GM23338 (cell line): Measurements from ENCODE around the gene CDNF. TPM values are rescaled to one million over a fixed set of nuclear protein-coding genes. Genes with fewer than 3 reads are reported as not detected.

Source experiments
- ATAC-seq: fragments of 200-7000 bp; cut with Tn5 transposase; 3 replicates; pipeline ENCODE4 v1.9.1; 2020
- DNase-seq: peaks from one replicate; pipeline ENCODE4 v3.0.0-alpha.2; 2015; ENCODE audit warnings: low spot score
- H2AFZ ChIP-seq: fragments of 200-600 bp; sonication (generic); 2 replicates; pipeline ENCODE4 v1.8.0; 2016; ENCODE audit warnings: antibody characterized with exemption, mild to moderate bottlenecking, moderate library complexity
- H3F3A ChIP-seq: fragments of 200-600 bp; sonication (generic); replicated peaks from 2 replicates; pipeline ENCODE4 v1.8.0; 2017; ENCODE audit warnings: antibody characterized with exemption, mixed run types, low read depth
- H3K27ac ChIP-seq: fragments of 200-600 bp; sonication (generic); 2 replicates; pipeline ENCODE4 v1.6.1; 2016; ENCODE audit warnings: low read depth
- H3K27me3 ChIP-seq: fragments of 200-600 bp; sonication (generic); 2 replicates; pipeline ENCODE4 v1.8.0; 2016; ENCODE audit warnings: mild to moderate bottlenecking, mixed run types, moderate library complexity; ENCODE audit not compliant: insufficient read depth
- H3K36me3 ChIP-seq: fragments of 200-600 bp; sonication (generic); 2 replicates; pipeline ENCODE4 v1.8.0; 2016; ENCODE audit warnings: mild to moderate bottlenecking; ENCODE audit not compliant: insufficient read depth
- H3K4me1 ChIP-seq: fragments of 200-600 bp; sonication (generic); 2 replicates; pipeline ENCODE4 v1.8.0; 2016; ENCODE audit warnings: mild to moderate bottlenecking, moderate library complexity; ENCODE audit not compliant: insufficient read depth
- H3K4me2 ChIP-seq: fragments of 200-600 bp; sonication (generic); 2 replicates; pipeline ENCODE4 v1.7.1; 2017; ENCODE audit warnings: mixed run types
- H3K4me3 ChIP-seq: fragments of 200-600 bp; sonication (generic); 2 replicates; pipeline ENCODE4 v1.6.1; 2016; ENCODE audit warnings: mixed run types
- H3K79me2 ChIP-seq: fragments of 200-600 bp; sonication (generic); replicated peaks from 2 replicates; pipeline ENCODE4 v1.8.0; 2017; ENCODE audit warnings: mild to moderate bottlenecking; ENCODE audit not compliant: insufficient read depth
- H3K9me2 ChIP-seq: fragments of 200-600 bp; sonication (generic); 2 replicates; pipeline ENCODE4 v1.8.0; 2017; ENCODE audit not compliant: insufficient read depth
- H4K20me1 ChIP-seq: fragments of 200-600 bp; sonication (generic); replicated peaks from 2 replicates; pipeline ENCODE4 v1.8.0; 2017; ENCODE audit warnings: mild to moderate bottlenecking; ENCODE audit not compliant: insufficient read depth
- H3K27ac Mint-ChIP-seq: 2 replicates; pipeline ENCODE4 v1.8.0; 2020; ENCODE audit warnings: inconsistent platforms, mild to moderate bottlenecking, moderate library complexity, mixed read lengths
- H3K27me3 Mint-ChIP-seq: 3 replicates; pipeline ENCODE4 v1.8.0; 2022; ENCODE audit warnings: low read depth, mild to moderate bottlenecking, moderate library complexity, mixed read lengths, inconsistent platforms; ENCODE audit not compliant: insufficient read depth, poor library complexity
- H3K36me3 Mint-ChIP-seq: 3 replicates; pipeline ENCODE4 v1.8.0; 2021; ENCODE audit warnings: low read depth, mild to moderate bottlenecking, inconsistent platforms, moderate library complexity, mixed read lengths
- H3K4me1 Mint-ChIP-seq: 3 replicates; pipeline ENCODE4 v1.8.0; 2020; ENCODE audit warnings: mild to moderate bottlenecking, inconsistent platforms, mixed read lengths
- H3K4me3 Mint-ChIP-seq: 3 replicates; pipeline ENCODE4 v1.8.0; 2021; ENCODE audit warnings: moderate library complexity, mild to moderate bottlenecking, inconsistent platforms, mixed read lengths
- H3K9me3 Mint-ChIP-seq: 3 replicates; pipeline ENCODE4 v1.8.0; 2020; ENCODE audit warnings: moderate library complexity, mild to moderate bottlenecking, inconsistent platforms, mixed read lengths
- CREB1 ChIP-seq: fragments of 250-450 bp; sonication (Bioruptor Pico); IDR thresholded peaks from 2 replicates; pipeline ENCODE4 v1.5.0; 2020; ENCODE audit warnings: low read depth, mild to moderate bottlenecking, moderate library complexity
- CTCF ChIP-seq, 2 experiments: fragments of 200-600 bp in 1 of 2; sonication (generic) in 1 of 2; conservative IDR thresholded peaks; 2 replicates each; pipeline versions ENCODE4 v1.5.1 to v1.6.1; 2016 to 2017; ENCODE audit warnings: antibody characterized with exemption in 2 of 2, low read depth in 2 of 2, mild to moderate bottlenecking in 2 of 2, moderate library complexity in 1 of 2
- EZH2phosphoT487 ChIP-seq: fragments of 200-600 bp; sonication (generic); IDR thresholded peaks from one replicate; pipeline ENCODE4 v1.8.1; 2018; ENCODE audit warnings: antibody characterized with exemption; ENCODE audit not compliant: unreplicated experiment
- JUNB ChIP-seq: IDR thresholded peaks from one replicate; pipeline ENCODE4 v1.6.1; 2016; ENCODE audit warnings: antibody characterized with exemption; ENCODE audit not compliant: unreplicated experiment
- NANOG ChIP-seq: IDR thresholded peaks from 2 replicates; pipeline ENCODE4 v1.6.1; 2016; ENCODE audit warnings: antibody characterized with exemption, borderline replicate concordance
- POLR2AphosphoS5 ChIP-seq: IDR thresholded peaks from 2 replicates; pipeline ENCODE4 v1.6.1; 2016; ENCODE audit warnings: antibody characterized with exemption, low read depth
- ZNF331 ChIP-seq: fragments of 250-450 bp; sonication (Bioruptor Pico); IDR thresholded peaks from 2 replicates; pipeline ENCODE4 v1.5.0; 2020; ENCODE audit warnings: low read depth, mild to moderate bottlenecking, moderate library complexity
- polyA plus RNA-seq: library from polyadenylated mRNA; unstranded; fragments of >200 nt; fragmentation: Nextera tagmentation; extraction: Ambion mirVana; gene quantifications from 2 replicates; pipeline ENCODE4 v1.2.1, GENCODE V29; 2016
- total RNA-seq: library from RNA; depleted of rRNA; stranded (reverse); fragments of >200 nt; shearing (Covaris generic); gene quantifications from 2 replicates; pipeline ENCODE4 v1.2.3, GENCODE V29; 2014

The CDNF gene
- total and polyA plus RNA-seq, 2 experiments from 2014 or later, result 0.26 to 1.1 TPM

- TF ChIP-seq ZNF331 (CRISPR knock-in tag) (no peak), CTCF (conservative IDR thresholded peaks at IDR 0.05; ENCODE audit: low read depth in 2 of 2) (peak; percentile 73 to 86)
- no peaks in the 10 kb centered on the region for H3K27me3 ChIP-seq
- no peak overlapping the region for H3K27ac ChIP-seq
- Mint-ChIP-seq H3K4me1 (peaks cover 18% of the 10 kb centered on the region), H3K9me3 (no peaks in the 10 kb centered on the region), H3K27ac (no peak overlapping the region), H3K4me3 (no peak overlapping the region), H3K27me3 (no peaks in the 10 kb centered on the region), H3K36me3 (no peaks in the 10 kb centered on the region)
- peaks cover 13% of the 10 kb centered on the region; the same call in 1 of the 2 replicates for H3K4me1 ChIP-seq
- H3K36me3 ChIP-seq, result no peaks in the 10 kb centered on the region
- no peak overlapping the region for H2AFZ ChIP-seq
- no peaks in the 10 kb centered on the region for H3K79me2 ChIP-seq
- peak; percentile 73 for ATAC-seq
- no peaks in the 10 kb centered on the region for H3F3A ChIP-seq
- no peak overlapping the region for H3K4me2 ChIP-seq
- peak; percentile 72 for DNase-seq
- H3K4me3 ChIP-seq, result no peak overlapping the region
- H4K20me1 ChIP-seq, result no peaks in the 10 kb centered on the region
- H3K9me2 ChIP-seq, result no peaks in the 10 kb centered on the region
These were observed 14.7 kb downstream of the CDNF start for GRCh38 chr10:14822879-14823755.

GRCh38 chr10:14821635-14822375 lies 16.0 kb downstream of the CDNF start:
- H3K9me2 ChIP-seq, result no peaks in the 10 kb centered on the region
- TF ChIP-seq EZH2phosphoT487, result no peak
- no peak for TF ChIP-seq NANOG
- no peak for TF ChIP-seq CREB1 (CRISPR knock-in tag)
- no peak for TF ChIP-seq JUNB
- TF ChIP-seq CTCF (conservative IDR thresholded peaks at IDR 0.05; ENCODE audit: low read depth in 2 of 2), result no peak
- TF ChIP-seq POLR2AphosphoS5, result no peak
- no peaks in the 10 kb centered on the region for H3K9me3 Mint-ChIP-seq
- H3K79me2 ChIP-seq, result no peaks in the 10 kb centered on the region
- no peak overlapping the region for H3K4me3 Mint-ChIP-seq
- H4K20me1 ChIP-seq, result no peaks in the 10 kb centered on the region
- DNase-seq, result no peak
- H3K36me3 Mint-ChIP-seq, result no peaks in the 10 kb centered on the region
- H2AFZ ChIP-seq, result no peak overlapping the region
- no peak for ATAC-seq
- H3K36me3 ChIP-seq, result no peaks in the 10 kb centered on the region
- H3K4me1 ChIP-seq, result peaks cover 13% of the 10 kb centered on the region; the same call in 1 of the 2 replicates
- no peaks in the 10 kb centered on the region for H3F3A ChIP-seq
- H3K27ac Mint-ChIP-seq, result peak overlapping the region; percentile 53; the same call in 1 of the 2 replicates
- peak overlapping the region; percentile 46 for H3K4me2 ChIP-seq
- no peaks in the 10 kb centered on the region for H3K27me3 Mint-ChIP-seq
- peaks cover 18% of the 10 kb centered on the region for H3K4me1 Mint-ChIP-seq
- H3K4me3 ChIP-seq, result no peak overlapping the region
- no peaks in the 10 kb centered on the region for H3K27me3 ChIP-seq
- H3K27ac ChIP-seq, result no peak overlapping the region
